ENCODE data around the gene DHRS13. TPM values are rescaled to one million over a fixed set of nuclear protein-coding genes. Genes with fewer than 3 reads are reported as not detected.

The DHRS13 gene
- total and polyA plus RNA-seq, 2 experiments from 2014 or later, result 35.4 to 40.9 TPM

DNA sequence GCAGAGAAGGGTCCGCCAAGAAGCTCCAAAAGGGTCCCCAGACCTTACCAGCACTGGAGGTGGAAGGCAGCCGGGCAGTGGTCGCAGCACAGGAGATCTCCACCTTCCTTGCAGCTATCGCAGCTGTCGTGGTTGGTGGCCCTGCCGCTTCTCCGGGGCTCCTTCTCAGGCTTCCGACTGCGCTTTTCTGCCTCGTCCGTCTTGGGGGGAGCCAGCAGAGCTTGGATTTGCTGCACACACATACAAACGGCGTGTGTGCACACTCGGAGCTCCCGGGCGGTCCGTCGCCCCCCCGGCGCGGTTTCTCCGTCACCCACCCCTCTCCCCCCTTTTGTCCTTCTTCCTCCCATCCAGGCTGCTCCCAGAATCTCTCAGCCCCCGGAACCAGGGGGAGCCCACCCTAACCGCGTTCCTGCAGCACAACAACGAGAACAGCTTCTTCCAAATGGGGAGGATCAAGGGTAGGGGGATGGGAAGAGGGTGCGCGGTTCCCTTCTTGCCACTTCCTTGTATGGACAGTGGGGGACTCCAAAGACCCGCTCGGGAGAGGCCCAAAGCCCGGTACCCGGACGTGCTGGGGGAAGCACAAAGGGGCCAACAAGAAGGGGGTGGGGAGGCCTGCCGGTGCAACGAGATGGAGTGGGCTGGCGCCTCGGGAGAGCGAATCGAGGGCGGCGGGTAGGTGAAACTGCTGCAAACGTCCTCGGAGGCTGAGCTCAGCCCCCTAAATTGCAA, 47.3 kb upstream of the DHRS13 start:
- Histone ChIP-seq H3K27ac (peak overlapping the region; percentile 90), H3K27me3 (no peaks in the 10 kb centered on the region), H3K4me1 (ENCODE audit: low read depth) (peaks cover 12% of the 10 kb centered on the region), H3K36me3 (no peaks in the 10 kb centered on the region), H3K4me3 (peak overlapping the region; percentile 90), H3K9me3 (ENCODE audit: low read depth) (no peaks in the 10 kb centered on the region)
- peak; percentile 54 to 70 for DNase-seq (ENCODE audit: low read depth in 1 of 2, low spot score in 1 of 2)
- TF ChIP-seq, protein P1, sequence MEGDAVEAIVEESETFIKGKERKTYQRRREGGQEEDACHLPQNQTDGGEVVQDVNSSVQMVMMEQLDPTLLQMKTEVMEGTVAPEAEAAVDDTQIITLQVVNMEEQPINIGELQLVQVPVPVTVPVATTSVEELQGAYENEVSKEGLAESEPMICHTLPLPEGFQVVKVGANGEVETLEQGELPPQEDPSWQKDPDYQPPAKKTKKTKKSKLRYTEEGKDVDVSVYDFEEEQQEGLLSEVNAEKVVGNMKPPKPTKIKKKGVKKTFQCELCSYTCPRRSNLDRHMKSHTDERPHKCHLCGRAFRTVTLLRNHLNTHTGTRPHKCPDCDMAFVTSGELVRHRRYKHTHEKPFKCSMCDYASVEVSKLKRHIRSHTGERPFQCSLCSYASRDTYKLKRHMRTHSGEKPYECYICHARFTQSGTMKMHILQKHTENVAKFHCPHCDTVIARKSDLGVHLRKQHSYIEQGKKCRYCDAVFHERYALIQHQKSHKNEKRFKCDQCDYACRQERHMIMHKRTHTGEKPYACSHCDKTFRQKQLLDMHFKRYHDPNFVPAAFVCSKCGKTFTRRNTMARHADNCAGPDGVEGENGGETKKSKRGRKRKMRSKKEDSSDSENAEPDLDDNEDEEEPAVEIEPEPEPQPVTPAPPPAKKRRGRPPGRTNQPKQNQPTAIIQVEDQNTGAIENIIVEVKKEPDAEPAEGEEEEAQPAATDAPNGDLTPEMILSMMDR (IDR thresholded peaks at IDR 0.05; ENCODE audit: low read depth, low read length), result no peak

DNA sequence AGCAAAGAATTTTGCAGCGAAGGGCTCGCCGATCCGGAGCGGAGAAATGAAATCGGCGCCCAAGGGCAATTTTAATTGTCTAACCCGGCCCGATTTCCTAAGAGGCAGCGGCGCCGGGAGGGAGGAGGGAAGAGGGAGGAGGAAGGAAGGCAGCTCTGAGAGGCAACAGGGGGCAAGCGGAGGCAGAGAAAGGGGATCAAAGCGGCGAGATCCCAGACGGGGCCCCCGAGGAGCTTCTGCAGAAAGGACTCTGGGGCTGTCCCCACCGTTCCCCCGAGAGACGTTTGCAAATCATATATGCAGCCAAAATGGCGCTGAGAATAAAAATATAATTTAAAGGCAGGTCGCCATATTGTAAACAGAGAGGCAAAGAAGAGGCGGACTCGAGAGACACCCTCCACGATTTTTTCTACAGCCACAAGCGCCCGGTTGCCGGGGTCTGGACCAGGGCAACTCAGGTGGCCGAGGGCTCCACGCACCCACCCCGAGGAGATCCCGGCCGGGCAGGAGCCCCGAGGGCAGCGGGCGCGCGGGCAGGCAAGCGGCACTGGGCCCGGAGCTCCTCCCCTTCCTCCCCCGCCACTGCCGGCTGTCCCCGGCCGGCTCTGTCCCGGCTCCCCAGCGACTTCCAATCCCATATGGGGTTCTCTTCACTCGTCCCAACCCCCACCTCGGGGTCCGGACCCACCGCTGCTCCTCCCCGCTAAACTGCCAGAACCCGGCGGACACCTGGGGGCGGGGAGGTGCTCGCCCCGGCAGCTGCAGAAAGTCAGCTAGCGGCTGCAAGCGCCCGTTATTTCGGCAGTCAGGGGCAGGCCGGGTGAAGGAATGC, 46.5 kb upstream of the DHRS13 start:
- peak overlapping the region; percentile 90 for H3K4me3 ChIP-seq
- H3K27ac ChIP-seq, result peak overlapping the region; percentile 90
- no peaks in the 10 kb centered on the region for H3K36me3 ChIP-seq
- H3K27me3 ChIP-seq, result no peaks in the 10 kb centered on the region
- peak; percentile 53 to 67 for DNase-seq (ENCODE audit: low read depth in 1 of 2, low spot score in 1 of 2)
- no peaks in the 10 kb centered on the region for H3K9me3 ChIP-seq (ENCODE audit: low read depth)
- peaks cover 12% of the 10 kb centered on the region for H3K4me1 ChIP-seq (ENCODE audit: low read depth)
- TF ChIP-seq, protein P1 (IDR thresholded peaks at IDR 0.05; ENCODE audit: low read depth, low read length), result no peak

DNA sequence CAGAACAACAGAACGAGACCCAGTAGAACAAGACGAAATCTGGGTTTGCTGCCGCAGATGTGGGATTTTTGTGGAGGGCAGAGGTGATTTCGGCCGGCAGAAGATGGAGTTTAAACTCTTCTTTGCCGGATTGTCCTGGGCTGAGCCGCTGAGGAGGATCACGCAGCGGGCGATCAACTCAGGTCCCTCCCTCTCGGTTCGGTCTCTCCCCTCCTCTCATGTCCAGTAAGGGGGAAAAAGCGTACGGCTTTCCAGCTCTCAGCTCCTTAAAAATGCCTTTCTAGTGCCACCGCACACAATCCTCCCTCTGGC, 46.0 kb upstream of the DHRS13 start:
- Histone ChIP-seq H3K36me3 (no peaks in the 10 kb centered on the region), H3K4me3 (peak overlapping the region; percentile 90), H3K4me1 (ENCODE audit: low read depth) (peaks cover 12% of the 10 kb centered on the region), H3K27me3 (no peaks in the 10 kb centered on the region), H3K9me3 (ENCODE audit: low read depth) (no peaks in the 10 kb centered on the region), H3K27ac (peak overlapping the region; percentile 90)
- TF ChIP-seq, protein P1 (IDR thresholded peaks at IDR 0.05; ENCODE audit: low read depth, low read length), result no peak
- DNase-seq (ENCODE audit: low read depth in 1 of 2, low spot score in 1 of 2), result no peak

DNA sequence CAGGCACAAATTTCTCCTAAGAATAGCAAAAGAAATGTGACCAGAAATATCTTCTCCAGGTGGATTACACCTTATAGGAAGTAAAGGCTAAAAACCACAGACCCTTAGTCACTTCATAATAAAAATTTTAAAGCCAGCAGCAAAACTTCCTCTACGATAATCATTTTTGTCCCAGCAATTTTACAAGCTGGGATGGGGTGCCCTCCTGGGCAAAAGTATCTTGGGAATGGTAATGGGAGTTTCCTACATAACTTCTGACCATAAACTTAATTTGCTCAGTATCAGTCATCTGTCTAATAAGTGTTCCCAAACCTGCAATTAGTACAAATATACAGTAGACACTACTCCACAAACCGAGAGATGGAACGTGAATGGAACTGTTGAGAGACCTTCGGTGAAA, 45.5 kb upstream of the DHRS13 start:
- H3K4me1 ChIP-seq (ENCODE audit: low read depth), result peaks cover 12% of the 10 kb centered on the region
- no peaks in the 10 kb centered on the region for H3K27me3 ChIP-seq
- TF ChIP-seq, protein P1 (IDR thresholded peaks at IDR 0.05; ENCODE audit: low read depth, low read length), result no peak
- peak overlapping the region; percentile 90 for H3K4me3 ChIP-seq
- peaks cover 2% of the 10 kb centered on the region for H3K36me3 ChIP-seq
- DNase-seq (ENCODE audit: low read depth in 1 of 2, low spot score in 1 of 2), result no peak
- H3K9me3 ChIP-seq (ENCODE audit: low read depth), result no peaks in the 10 kb centered on the region
- peak overlapping the region; percentile 90 for H3K27ac ChIP-seq

DNA sequence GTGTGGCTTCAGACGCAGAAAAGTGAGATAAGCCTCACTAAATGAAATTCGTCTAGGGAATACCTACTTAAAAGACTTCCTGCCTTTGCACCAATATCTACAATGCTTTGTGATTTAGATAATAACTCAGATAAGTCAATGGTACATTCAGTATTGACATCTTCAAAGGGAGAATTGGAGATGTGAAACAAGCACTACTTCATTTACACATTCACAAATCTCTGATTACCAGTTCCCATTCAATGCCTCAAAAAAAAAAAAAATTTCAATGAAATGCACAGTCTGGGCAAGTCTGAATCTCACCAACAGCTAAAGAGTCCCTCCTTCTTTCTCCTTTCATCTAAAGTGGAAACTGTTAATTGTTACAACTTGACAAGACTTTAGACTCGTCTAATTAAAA, 44.8 kb upstream of the DHRS13 start:
- Histone ChIP-seq H3K4me3 (no peak overlapping the region), H3K36me3 (peaks cover 2% of the 10 kb centered on the region), H3K4me1 (ENCODE audit: low read depth) (peaks cover 12% of the 10 kb centered on the region), H3K27ac (peak overlapping the region; percentile 90), H3K27me3 (no peaks in the 10 kb centered on the region), H3K9me3 (ENCODE audit: low read depth) (no peaks in the 10 kb centered on the region)
- no peak for DNase-seq (ENCODE audit: low read depth in 1 of 2, low spot score in 1 of 2)
- TF ChIP-seq, protein P1 (IDR thresholded peaks at IDR 0.05; ENCODE audit: low read depth, low read length), result no peak

Measured in cardiac muscle cell (in vitro differentiated cells and primary cell).